Hepatocyte (in vitro differentiated cells): ENCODE measurements around the gene CARD14. TPM values are rescaled to one million over a fixed set of nuclear protein-coding genes. Genes with fewer than 3 reads are reported as not detected.

Experiments used
- DNase-seq: peaks from one replicate; pipeline ENCODE4 v3.0.0-alpha.2; 2016; ENCODE audit warnings: low spot score
- H2AFZ ChIP-seq: fragments of 200-600 bp; sonication (generic); 2 replicates; pipeline ENCODE4 v1.6.0; 2016; ENCODE audit warnings: antibody characterized with exemption, mild to moderate bottlenecking
- H3K27ac ChIP-seq: fragments of 200-600 bp; sonication (generic); 2 replicates; pipeline ENCODE4 v1.5.1; 2016; ENCODE audit warnings: mild to moderate bottlenecking
- H3K27me3 ChIP-seq: fragments of 200-600 bp; sonication (generic); 2 replicates; pipeline ENCODE4 v1.6.1; 2016
- H3K36me3 ChIP-seq: fragments of 200-600 bp; sonication (generic); replicated peaks from 2 replicates; pipeline ENCODE4 v1.5.1; 2016; ENCODE audit warnings: low read depth; ENCODE audit not compliant: insufficient read depth
- H3K4me1 ChIP-seq: fragments of 200-600 bp; sonication (generic); 2 replicates; pipeline ENCODE4 v1.5.1; 2016; ENCODE audit warnings: mild to moderate bottlenecking, moderate library complexity; ENCODE audit not compliant: insufficient read depth
- H3K4me2 ChIP-seq: fragments of 200-600 bp; sonication (generic); 2 replicates; pipeline ENCODE4 v1.6.0; 2016
- H3K4me3 ChIP-seq: fragments of 200-600 bp; sonication (generic); 2 replicates; pipeline ENCODE4 v1.5.1; 2016; ENCODE audit warnings: mild to moderate bottlenecking
- H3K79me2 ChIP-seq: fragments of 200-600 bp; sonication (generic); 2 replicates; pipeline ENCODE4 v1.6.0; 2017; ENCODE audit warnings: mild to moderate bottlenecking
- H3K9me2 ChIP-seq: fragments of 200-600 bp; sonication (generic); replicated peaks from 2 replicates; pipeline ENCODE4 v1.6.0; 2017; ENCODE audit warnings: mild to moderate bottlenecking; ENCODE audit not compliant: insufficient read depth
- H3K9me3 ChIP-seq: fragments of 200-600 bp; sonication (generic); 2 replicates; pipeline ENCODE4 v1.5.1; 2016; ENCODE audit warnings: low read depth, mild to moderate bottlenecking
- H4K20me1 ChIP-seq: fragments of 200-600 bp; sonication (generic); 2 replicates; pipeline ENCODE4 v1.6.0; 2016; ENCODE audit warnings: mild to moderate bottlenecking; ENCODE audit not compliant: insufficient read depth, poor library complexity, severe bottlenecking
- CTCF ChIP-seq: fragments of 200-600 bp; sonication (generic); IDR thresholded peaks from 2 replicates; pipeline ENCODE4 v1.5.1; 2016; ENCODE audit warnings: antibody characterized with exemption, mild to moderate bottlenecking; ENCODE audit not compliant: poor library complexity
- EZH2 ChIP-seq: fragments of 200-600 bp; sonication (generic); IDR thresholded peaks from 2 replicates; pipeline ENCODE4 v1.6.1; 2016; ENCODE audit warnings: antibody characterized with exemption, mild to moderate bottlenecking, borderline replicate concordance
- EZH2phosphoT487 ChIP-seq: fragments of 200-600 bp; sonication (generic); IDR thresholded peaks from one replicate; pipeline ENCODE4 v1.6.1; 2018; ENCODE audit warnings: antibody characterized with exemption, mild to moderate bottlenecking, low read depth, moderate library complexity; ENCODE audit not compliant: unreplicated experiment, severe bottlenecking
- WGBS: methylation state at CpG from one replicate; pipeline ENCODE4 v1.1.6; 2016; ENCODE audit warnings: low lambda C conversion rate; ENCODE audit errors: missing lambda C conversion rate; 5-methylcytosine and 5-hydroxymethylcytosine counted together
- polyA plus RNA-seq: library from polyadenylated mRNA; unstranded; fragments of >200 nt; fragmentation: Nextera tagmentation; extraction: Ambion mirVana; gene quantifications from 2 replicates; pipeline ENCODE4 v1.2.1, GENCODE V29; 2016
- total RNA-seq: library from RNA; depleted of rRNA; stranded (reverse); fragments of >200 nt; gene quantifications from 2 replicates; pipeline ENCODE4 v1.2.3, GENCODE V29; 2014

The CARD14 gene
- total and polyA plus RNA-seq, 2 experiments from 2014 or later, result 0.17 TPM

GRCh38 chr17:80246726-80247125 is 76.9 kb downstream of the CARD14 start:
- TF ChIP-seq EZH2phosphoT487, result no peak
- no peak for TF ChIP-seq CTCF
- TF ChIP-seq EZH2, result no peak
- no peaks in the 10 kb centered on the region for H3K36me3 ChIP-seq
- WGBS, result 95% methylated on average over 8 of the region's 8 CpGs

GRCh38 chr17:80247561-80247960 is 77.7 kb downstream of the CARD14 start:
- Histone ChIP-seq H4K20me1 (no peaks in the 10 kb centered on the region), H3K9me2 (no peaks in the 10 kb centered on the region), H3K9me3 (no peaks in the 10 kb centered on the region), H3K4me3 (no peak overlapping the region), H3K36me3 (no peaks in the 10 kb centered on the region), H3K27ac (no peak overlapping the region), H2AFZ (no peak overlapping the region), H3K4me1 (no peaks in the 10 kb centered on the region), H3K79me2 (no peaks in the 10 kb centered on the region), H3K27me3 (no peaks in the 10 kb centered on the region), H3K4me2 (no peak overlapping the region)
- TF ChIP-seq CTCF (no peak), EZH2 (no peak)
- 93% methylated on average over 17 of the region's 17 CpGs for WGBS
- no peak for DNase-seq

More at GRCh38 chr17:80246726-80247125, 76.9 kb downstream of the CARD14 start:
- Histone ChIP-seq H2AFZ (no peak overlapping the region), H3K9me2 (no peaks in the 10 kb centered on the region), H3K79me2 (no peaks in the 10 kb centered on the region), H3K4me3 (no peak overlapping the region), H3K4me1 (no peaks in the 10 kb centered on the region), H3K27me3 (no peaks in the 10 kb centered on the region), H3K4me2 (no peak overlapping the region), H3K27ac (no peak overlapping the region), H4K20me1 (no peaks in the 10 kb centered on the region), H3K9me3 (no peaks in the 10 kb centered on the region)
- DNase-seq, result no peak

- Histone ChIP-seq H3K27ac (no peak overlapping the region), H3K36me3 (no peaks in the 10 kb centered on the region), H3K79me2 (no peaks in the 10 kb centered on the region), H3K9me3 (no peaks in the 10 kb centered on the region), H3K27me3 (no peaks in the 10 kb centered on the region), H4K20me1 (no peaks in the 10 kb centered on the region), H3K4me2 (no peak overlapping the region), H3K4me1 (no peaks in the 10 kb centered on the region), H3K9me2 (no peaks in the 10 kb centered on the region), H2AFZ (no peak overlapping the region), H3K4me3 (no peak overlapping the region)
- TF ChIP-seq EZH2phosphoT487, result no peak
- no peak for TF ChIP-seq EZH2
- no peak for TF ChIP-seq CTCF
- no peak for DNase-seq
- 96% methylated on average over 23 of the region's 23 CpGs for WGBS
Measured at GRCh38 chr17:80248001-80248893, 78.4 kb downstream of the CARD14 start.
